Stomach (tissue), 9 donors: ENCODE data around the gene OPCML. TPM values are rescaled to one million over a fixed set of nuclear protein-coding genes. Genes with fewer than 3 reads are reported as not detected.

Experiments used
- DNase-seq, 2 donors: peaks; one replicate each; pipeline versions ENCODE4 v3.0.0 to v3.0.0-alpha.2; 2013 to 2019
- H3K27ac ChIP-seq, 5 donors: fragments of 200-600 bp in 4 of 5; sonication (generic) in 4 of 5; one replicate each; pipeline ENCODE4 v1.5.1; 2013 to 2019; ENCODE audit warnings: mild to moderate bottlenecking in 1 of 5, moderate library complexity in 1 of 5
- H3K27me3 ChIP-seq, 3 donors: fragments of 200-600 bp; sonication (generic); one replicate each; pipeline ENCODE4 v1.5.1; 2017 to 2019; ENCODE audit warnings: mixed run types in 1 of 3
- H3K36me3 ChIP-seq, 4 donors: fragments of 200-600 bp; sonication (generic); 1 replicate in 3 of 4; 2 replicates in 1 of 4; pipeline ENCODE4 v1.5.1; 2016 to 2019
- H3K4me1 ChIP-seq, 4 donors: fragments of 200-600 bp; sonication (generic); one replicate each; pipeline ENCODE4 v1.5.1; 2016 to 2019
- H3K4me3 ChIP-seq, 4 donors: fragments of 200-600 bp; sonication (generic) in 3 of 4; one replicate each; pipeline ENCODE4 v1.5.1; 2016 to 2019; ENCODE audit warnings: mild to moderate bottlenecking in 1 of 4
- H3K9me3 ChIP-seq, 4 donors: fragments of 200-600 bp; sonication (generic); one replicate each; pipeline ENCODE4 v1.5.1; 2016 to 2019
- EP300 ChIP-seq: sonication (generic); formaldehyde crosslinking; IDR thresholded peaks from one replicate; pipeline ENCODE4 v1.6.1; 2017; ENCODE audit warnings: antibody characterized with exemption
- POLR2A ChIP-seq, 4 donors: fragments of 450-650 bp; IDR thresholded peaks; one replicate each; pipeline ENCODE4 v1.6.1; 2016; ENCODE audit warnings: antibody characterized with exemption in 4 of 4, control low read depth in 2 of 4, mild to moderate bottlenecking in 1 of 4, moderate library complexity in 1 of 4
- POLR2AphosphoS5 ChIP-seq, 3 donors: sonication (generic); formaldehyde crosslinking; IDR thresholded peaks; one replicate each; pipeline ENCODE4 v1.6.1; 2016; ENCODE audit warnings: antibody characterized with exemption in 3 of 3
- WGBS, 5 donors: extraction: QIAGEN DNeasy Blood & Tissue Kit in 3 of 5; methylation state at CpG; one replicate each; pipeline versions ENCODE4 v1.1.5 to v1.1.7; 2013 to 2018; 5-methylcytosine and 5-hydroxymethylcytosine counted together
- intact Hi-C: fragments of 100-400 bp; cut with DNase I; formaldehyde crosslinking; loops from one replicate; pipeline ENCODE4 v1.15.1; 2023; ENCODE audit warnings: low total_unique reads
- polyA plus RNA-seq, 3 donors: library from polyadenylated mRNA; stranded (reverse); fragments of 200-250 nt; gene quantifications; one replicate each; pipeline ENCODE4 v1.2.3, GENCODE V29; 2013
- total RNA-seq, 5 donors: library from RNA; depleted of rRNA; stranded (reverse); fragments of >200 nt; gene quantifications; one replicate each; pipeline versions ENCODE4 v1.1.0 to v1.2.3, GENCODE V29; 2014 to 2016
- TF ChIP-seq, protein P1 (sequence below), 7 experiments: fragments of 450-650 bp in 4 of 7; fragments of 200-600 bp in 3 of 7; sonication (generic) in 3 of 7; IDR thresholded peaks; one replicate each; pipeline ENCODE4 v1.5.1; 2016 to 2019; ENCODE audit warnings: antibody characterized with exemption in 7 of 7, control low read depth in 2 of 7, mild to moderate bottlenecking in 1 of 7
- donor health status: healthy with polysubstance abuse.
- donor health status: Bipolar disorder and iron deficiency.
- donor health status: healthy.

OPCML gene
- total and polyA plus RNA-seq, 8 donors, result 0.03 to 0.92 (median 0.55) TPM; not detected in 3

DNA sequence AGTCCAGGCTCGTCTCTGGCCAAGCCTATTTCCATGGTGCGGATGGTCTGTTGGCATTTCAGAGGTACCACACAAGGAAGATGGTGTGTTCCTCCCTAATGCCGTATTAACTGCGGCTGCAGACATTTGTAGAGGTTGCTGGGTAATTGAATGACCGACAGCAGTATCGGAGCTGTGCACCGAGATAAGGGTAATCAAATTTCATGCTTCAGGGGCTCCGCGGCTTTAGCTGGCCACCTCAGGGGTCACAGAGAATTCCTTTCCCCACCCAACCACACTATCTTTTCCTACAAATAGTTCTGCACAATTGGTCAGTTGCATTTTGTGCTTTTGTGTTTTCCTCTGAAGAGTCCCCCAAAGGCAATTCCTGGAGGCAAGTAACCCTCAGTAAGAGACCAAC, 297.4 kb downstream of the OPCML start:
- Histone ChIP-seq H3K4me3 (no peak overlapping the region), H3K27me3 (peaks cover 0 to 10% (median 4%) of the 10 kb centered on the region in 3 donors), H3K36me3 (no peaks in the 10 kb centered on the region), H3K4me1 (no peaks in the 10 kb centered on the region), H3K9me3 (peaks cover 0 to 10% (median 8%) of the 10 kb centered on the region in 4 donors), H3K27ac (no peak overlapping the region)
- TF ChIP-seq POLR2A (IDR thresholded peaks at IDR 0.05) (no peak), POLR2AphosphoS5 (IDR thresholded peaks at IDR 0.05) (no peak), EP300 (no peak)
- TF ChIP-seq, protein P1, sequence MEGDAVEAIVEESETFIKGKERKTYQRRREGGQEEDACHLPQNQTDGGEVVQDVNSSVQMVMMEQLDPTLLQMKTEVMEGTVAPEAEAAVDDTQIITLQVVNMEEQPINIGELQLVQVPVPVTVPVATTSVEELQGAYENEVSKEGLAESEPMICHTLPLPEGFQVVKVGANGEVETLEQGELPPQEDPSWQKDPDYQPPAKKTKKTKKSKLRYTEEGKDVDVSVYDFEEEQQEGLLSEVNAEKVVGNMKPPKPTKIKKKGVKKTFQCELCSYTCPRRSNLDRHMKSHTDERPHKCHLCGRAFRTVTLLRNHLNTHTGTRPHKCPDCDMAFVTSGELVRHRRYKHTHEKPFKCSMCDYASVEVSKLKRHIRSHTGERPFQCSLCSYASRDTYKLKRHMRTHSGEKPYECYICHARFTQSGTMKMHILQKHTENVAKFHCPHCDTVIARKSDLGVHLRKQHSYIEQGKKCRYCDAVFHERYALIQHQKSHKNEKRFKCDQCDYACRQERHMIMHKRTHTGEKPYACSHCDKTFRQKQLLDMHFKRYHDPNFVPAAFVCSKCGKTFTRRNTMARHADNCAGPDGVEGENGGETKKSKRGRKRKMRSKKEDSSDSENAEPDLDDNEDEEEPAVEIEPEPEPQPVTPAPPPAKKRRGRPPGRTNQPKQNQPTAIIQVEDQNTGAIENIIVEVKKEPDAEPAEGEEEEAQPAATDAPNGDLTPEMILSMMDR (IDR thresholded peaks at IDR 0.05), result no peak
- intact Hi-C loops, result no loop called here
- 28 to 55% (median 52%) methylated on average over 9 of the region's 9 CpGs for WGBS, 5 donors
- DNase-seq, result no peak

DNA sequence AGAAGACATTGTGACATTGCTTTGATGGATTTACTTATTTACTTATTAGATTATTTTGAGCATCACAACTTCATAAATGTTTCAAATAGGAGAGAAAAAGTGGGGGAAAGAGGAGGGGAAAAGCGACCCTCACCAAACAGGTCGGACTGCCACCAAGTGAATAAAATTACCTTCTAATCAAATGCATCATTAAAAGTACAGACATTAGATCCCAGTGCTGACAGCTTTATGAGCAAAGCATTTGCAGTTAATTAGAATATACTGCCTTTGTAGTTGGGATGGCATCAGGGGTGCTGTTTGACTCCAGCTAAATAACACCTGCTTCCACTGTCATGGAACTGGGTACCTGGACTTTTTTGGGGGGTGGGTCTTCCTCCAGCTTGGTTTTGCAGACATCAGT, 299.6 kb downstream of the OPCML start:
- Histone ChIP-seq H3K9me3 (peaks cover 0 to 10% (median 8%) of the 10 kb centered on the region in 4 donors), H3K27ac (no peak overlapping the region), H3K4me3 (no peak overlapping the region), H3K36me3 (no peaks in the 10 kb centered on the region), H3K4me1 (peaks cover 0 to 16% (median 6%) of the 10 kb centered on the region in 4 donors), H3K27me3 (peaks cover 0 to 16% (median 4%) of the 10 kb centered on the region in 3 donors)
- TF ChIP-seq POLR2A (IDR thresholded peaks at IDR 0.05) (no peak), POLR2AphosphoS5 (IDR thresholded peaks at IDR 0.05) (no peak), EP300 (no peak)
- TF ChIP-seq, protein P1 (IDR thresholded peaks at IDR 0.05), result no peak
- whole genome bisulfite sequencing, 5 donors, result 78 to 89% (median 83%) methylated on average over 2 of the region's 2 CpGs
- no peak for DNase-seq
- intact Hi-C loops, result no loop called here

DNA sequence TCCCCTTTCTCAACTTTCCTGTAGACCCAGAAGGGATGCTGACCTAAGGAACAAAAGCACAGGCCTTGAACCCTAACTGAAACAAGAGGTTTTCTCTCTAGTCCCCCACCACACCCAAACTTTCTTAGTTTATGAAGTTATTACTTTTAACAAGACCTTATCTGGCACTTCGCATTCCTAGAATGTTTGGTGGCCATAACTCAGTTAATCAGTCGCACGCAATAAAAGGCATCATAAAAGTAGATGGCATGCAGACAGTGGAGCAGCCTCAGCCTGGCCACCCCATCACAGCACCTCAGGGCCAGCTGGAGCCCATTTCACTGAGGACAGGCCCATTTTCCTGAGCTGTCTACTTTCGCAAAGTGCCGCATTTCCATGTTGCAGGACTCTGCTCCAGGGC, 301.9 kb downstream of the OPCML start:
- DNase-seq, result no peak
- 77 to 96% (median 93%) methylated on average over 5 of the region's 5 CpGs for WGBS, 5 donors
- H3K27me3 ChIP-seq, result peaks cover 0 to 13% (median 4%) of the 10 kb centered on the region in 3 donors
- H3K4me1 ChIP-seq, result peaks cover 0 to 16% (median 6%) of the 10 kb centered on the region in 4 donors
- no peak overlapping the region for H3K27ac ChIP-seq
- H3K4me3 ChIP-seq, result no peak overlapping the region
- intact Hi-C loops, result no loop called here
- no peaks in the 10 kb centered on the region for H3K36me3 ChIP-seq
- TF ChIP-seq POLR2A (IDR thresholded peaks at IDR 0.05), result no peak
- TF ChIP-seq EP300, result no peak
- TF ChIP-seq, protein P1 (IDR thresholded peaks at IDR 0.05), result no peak
- TF ChIP-seq POLR2AphosphoS5 (IDR thresholded peaks at IDR 0.05), result no peak
- peaks cover 0 to 10% (median 8%) of the 10 kb centered on the region in 4 donors for H3K9me3 ChIP-seq

DNA sequence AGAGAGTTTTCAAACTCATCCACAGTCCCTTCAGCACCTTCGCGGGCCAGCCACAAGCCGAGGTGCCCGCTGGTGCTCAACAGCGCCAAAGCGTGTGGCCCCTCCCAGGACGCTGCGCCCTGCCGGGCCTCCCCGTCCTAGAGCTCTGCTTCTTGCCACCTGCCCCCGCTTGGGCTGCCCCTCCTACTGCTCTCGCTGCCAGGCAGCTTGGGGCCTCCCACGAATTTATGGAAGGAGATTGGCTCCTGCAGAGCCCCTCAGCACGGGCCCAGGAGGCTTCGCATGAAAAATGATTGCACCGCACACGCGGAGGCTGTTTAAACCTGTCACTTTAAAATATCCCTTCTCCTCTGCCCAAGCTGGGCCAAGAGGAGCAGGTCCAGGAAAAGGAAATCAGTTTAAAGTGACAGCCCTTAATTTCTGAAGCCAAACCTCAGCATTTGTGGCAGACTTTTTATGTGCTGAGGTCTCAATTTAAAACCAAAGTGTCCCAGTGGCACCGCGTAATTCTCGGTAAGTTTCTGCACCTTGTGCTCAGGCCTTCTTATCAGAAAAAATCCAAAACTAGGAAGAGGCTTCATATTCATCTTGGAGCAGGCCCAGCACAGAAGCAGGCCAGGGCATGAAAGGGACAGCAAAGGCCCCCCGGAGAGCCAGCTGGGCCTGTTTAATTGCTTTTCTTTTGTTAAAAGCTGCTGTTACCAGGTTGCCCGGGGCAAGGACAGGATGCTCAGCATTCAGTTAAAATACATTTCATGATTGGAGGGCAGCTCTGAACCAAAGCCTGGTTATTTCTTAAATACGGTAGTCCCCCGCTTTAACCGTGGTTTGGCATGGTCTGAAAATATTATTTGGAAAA, 303.6 kb downstream of the OPCML start:
- H3K4me3 ChIP-seq, result peak overlapping the region in 2 of 4 donors; percentile 22 to 30
- H3K27ac ChIP-seq, result no peak overlapping the region
- peaks cover 0 to 7% (median 0%) of the 10 kb centered on the region in 3 donors for H3K27me3 ChIP-seq
- peaks cover 0 to 25% (median 6%) of the 10 kb centered on the region in 4 donors for H3K4me1 ChIP-seq
- peak; percentile 29 to 53 for DNase-seq
- intact Hi-C loops, result no loop called here
- WGBS, 5 donors, result 14 to 24% (median 21%) methylated on average over 25 to 26 of the region's 26 CpGs
- H3K9me3 ChIP-seq, result peaks cover 0 to 8% (median 7%) of the 10 kb centered on the region in 4 donors
- H3K36me3 ChIP-seq, result no peaks in the 10 kb centered on the region
- TF ChIP-seq POLR2A (IDR thresholded peaks at IDR 0.05), result no peak
